WTC11 (cell line): ENCODE measurements around the gene MACC1. TPM values are rescaled to one million over a fixed set of nuclear protein-coding genes. Genes with fewer than 3 reads are reported as not detected.

Source experiments
- ATAC-seq: fragments of 200-7000 bp; cut with Tn5 transposase; 2 replicates; pipeline ENCODE4 v1.10.0; 2021; ENCODE audit warnings: mild to moderate bottlenecking, moderate library complexity
- CTCF ChIA-PET: fragments of 300-600 bp; sonication (Branson Sonifier 250); formaldehyde crosslinking; loops from one replicate; lab custom pipeline; 2021; ENCODE audit warnings: antibody characterized with exemption; lab: Charles Lee
- POLR2A ChIA-PET: fragments of 350-600 bp; sonication (Branson Sonifier 250); formaldehyde crosslinking; loops from one replicate; lab custom pipeline; 2021; ENCODE audit warnings: antibody characterized with exemption; lab: Charles Lee
- DNase-seq: peaks from one replicate; pipeline ENCODE4 v3.0.0; 2021; ENCODE audit warnings: low spot score
- H3K27ac Mint-ChIP-seq: 2 replicates; pipeline ENCODE4 v1.8.0; 2021; ENCODE audit warnings: mixed read lengths
- H3K27me3 Mint-ChIP-seq: 2 replicates; pipeline ENCODE4 v1.8.0; 2021; ENCODE audit warnings: low read depth, mild to moderate bottlenecking, moderate library complexity, mixed read lengths
- H3K36me3 Mint-ChIP-seq: 2 replicates; pipeline ENCODE4 v1.8.0; 2021; ENCODE audit warnings: mixed read lengths
- H3K4me1 Mint-ChIP-seq: 2 replicates; pipeline ENCODE4 v1.8.0; 2022; ENCODE audit warnings: mixed read lengths
- H3K4me3 Mint-ChIP-seq: 2 replicates; pipeline ENCODE4 v1.8.0; 2021; ENCODE audit warnings: mild to moderate bottlenecking, moderate library complexity, mixed read lengths
- H3K9me3 Mint-ChIP-seq: 2 replicates; pipeline ENCODE4 v1.8.0; 2021; ENCODE audit warnings: mixed read lengths
- CBFB ChIP-seq: sonication (generic); formaldehyde crosslinking; IDR thresholded peaks from 2 replicates; pipeline ENCODE4 v1.8.1; 2022; ENCODE audit warnings: mild to moderate bottlenecking, low read depth, missing genetic modification reagents
- CREB1 ChIP-seq: sonication (generic); formaldehyde crosslinking; IDR thresholded peaks from 2 replicates; pipeline ENCODE4 v1.8.0; 2023; ENCODE audit warnings: mild to moderate bottlenecking, missing genetic modification reagents
- MXD4 ChIP-seq: fragments of 250-450 bp; sonication (Bioruptor Pico); IDR thresholded peaks from 2 replicates; pipeline ENCODE4 v1.8.0; 2021; ENCODE audit warnings: mild to moderate bottlenecking, moderate library complexity, borderline replicate concordance
- RORB ChIP-seq: fragments of 250-450 bp; sonication (Bioruptor Pico); IDR thresholded peaks from 2 replicates; pipeline ENCODE4 v1.9.0; 2021; ENCODE audit warnings: mild to moderate bottlenecking
- SOX15 ChIP-seq: fragments of 250-450 bp; sonication (Bioruptor Pico); IDR thresholded peaks from 2 replicates; pipeline ENCODE4 v1.9.0; 2021; ENCODE audit warnings: mild to moderate bottlenecking
- TCF7 ChIP-seq: sonication (generic); formaldehyde crosslinking; IDR thresholded peaks from 2 replicates; pipeline ENCODE4 v1.8.0; 2022; ENCODE audit warnings: mild to moderate bottlenecking, low read depth, missing genetic modification reagents, moderate library complexity
- ZNF219 ChIP-seq: sonication (generic); formaldehyde crosslinking; IDR thresholded peaks from 2 replicates; pipeline ENCODE4 v1.8.0; 2023; ENCODE audit warnings: missing genetic modification reagents, mild to moderate bottlenecking, borderline replicate concordance
- ZNF281 ChIP-seq: sonication (generic); formaldehyde crosslinking; IDR thresholded peaks from 2 replicates; pipeline ENCODE4 v1.8.0; 2023; ENCODE audit warnings: mild to moderate bottlenecking, missing genetic modification reagents
- total RNA-seq: library from RNA; stranded (reverse); gene quantifications from 3 replicates; pipeline ENCODE4 v1.2.3, GENCODE V29; 2021
- TF ChIP-seq, protein P1 (sequence below): fragments of 250-450 bp; sonication (Bioruptor Pico); IDR thresholded peaks from 2 replicates; pipeline ENCODE4 v1.9.0; 2021; ENCODE audit warnings: mild to moderate bottlenecking, borderline replicate concordance
- TF ChIP-seq, protein P2 (sequence below): sonication (generic); formaldehyde crosslinking; conservative IDR thresholded peaks from 2 replicates; pipeline ENCODE4 v1.8.1; 2023; ENCODE audit warnings: mild to moderate bottlenecking, low read depth, missing genetic modification reagents, moderate library complexity
- TF ChIP-seq, protein P3 (sequence below): sonication (generic); formaldehyde crosslinking; IDR thresholded peaks from 2 replicates; pipeline ENCODE4 v1.8.0; 2022; ENCODE audit warnings: mild to moderate bottlenecking, missing genetic modification reagents
- TF ChIP-seq, protein P4 (sequence below): sonication (generic); formaldehyde crosslinking; IDR thresholded peaks from 2 replicates; pipeline ENCODE4 v1.8.1; 2022; ENCODE audit warnings: low read depth, mild to moderate bottlenecking, moderate library complexity, missing genetic modification reagents, borderline replicate concordance

MACC1 gene
- total RNA-seq, 1 experiment from 2014 or later = 14.6 TPM

DNA sequence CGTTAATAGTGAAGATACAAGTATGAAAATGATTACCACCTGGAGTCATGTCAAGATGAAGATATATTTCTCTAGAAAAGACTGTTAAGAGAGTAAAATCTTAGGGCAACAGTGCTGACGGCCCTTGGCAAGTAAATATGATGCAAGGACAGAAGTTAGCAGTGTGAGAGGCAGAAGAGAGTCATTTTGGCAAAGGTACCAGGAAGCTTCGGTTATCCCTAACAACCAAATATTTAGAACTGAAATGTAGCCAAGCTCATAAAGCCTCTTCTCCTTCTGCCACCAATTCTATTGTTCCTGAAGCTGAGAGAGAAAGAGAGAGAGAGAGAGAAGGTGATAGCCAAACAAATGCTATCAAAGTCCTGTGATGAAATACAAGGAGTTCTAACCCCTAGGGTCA lies 109.6 kb downstream of the MACC1 start (continued):
- TF ChIP-seq SOX15 (CRISPR knock-in tag) (no peak), RORB (no peak)
- TF ChIP-seq, protein P1, sequence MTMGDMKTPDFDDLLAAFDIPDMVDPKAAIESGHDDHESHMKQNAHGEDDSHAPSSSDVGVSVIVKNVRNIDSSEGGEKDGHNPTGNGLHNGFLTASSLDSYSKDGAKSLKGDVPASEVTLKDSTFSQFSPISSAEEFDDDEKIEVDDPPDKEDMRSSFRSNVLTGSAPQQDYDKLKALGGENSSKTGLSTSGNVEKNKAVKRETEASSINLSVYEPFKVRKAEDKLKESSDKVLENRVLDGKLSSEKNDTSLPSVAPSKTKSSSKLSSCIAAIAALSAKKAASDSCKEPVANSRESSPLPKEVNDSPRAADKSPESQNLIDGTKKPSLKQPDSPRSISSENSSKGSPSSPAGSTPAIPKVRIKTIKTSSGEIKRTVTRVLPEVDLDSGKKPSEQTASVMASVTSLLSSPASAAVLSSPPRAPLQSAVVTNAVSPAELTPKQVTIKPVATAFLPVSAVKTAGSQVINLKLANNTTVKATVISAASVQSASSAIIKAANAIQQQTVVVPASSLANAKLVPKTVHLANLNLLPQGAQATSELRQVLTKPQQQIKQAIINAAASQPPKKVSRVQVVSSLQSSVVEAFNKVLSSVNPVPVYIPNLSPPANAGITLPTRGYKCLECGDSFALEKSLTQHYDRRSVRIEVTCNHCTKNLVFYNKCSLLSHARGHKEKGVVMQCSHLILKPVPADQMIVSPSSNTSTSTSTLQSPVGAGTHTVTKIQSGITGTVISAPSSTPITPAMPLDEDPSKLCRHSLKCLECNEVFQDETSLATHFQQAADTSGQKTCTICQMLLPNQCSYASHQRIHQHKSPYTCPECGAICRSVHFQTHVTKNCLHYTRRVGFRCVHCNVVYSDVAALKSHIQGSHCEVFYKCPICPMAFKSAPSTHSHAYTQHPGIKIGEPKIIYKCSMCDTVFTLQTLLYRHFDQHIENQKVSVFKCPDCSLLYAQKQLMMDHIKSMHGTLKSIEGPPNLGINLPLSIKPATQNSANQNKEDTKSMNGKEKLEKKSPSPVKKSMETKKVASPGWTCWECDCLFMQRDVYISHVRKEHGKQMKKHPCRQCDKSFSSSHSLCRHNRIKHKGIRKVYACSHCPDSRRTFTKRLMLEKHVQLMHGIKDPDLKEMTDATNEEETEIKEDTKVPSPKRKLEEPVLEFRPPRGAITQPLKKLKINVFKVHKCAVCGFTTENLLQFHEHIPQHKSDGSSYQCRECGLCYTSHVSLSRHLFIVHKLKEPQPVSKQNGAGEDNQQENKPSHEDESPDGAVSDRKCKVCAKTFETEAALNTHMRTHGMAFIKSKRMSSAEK = no peak

DNA sequence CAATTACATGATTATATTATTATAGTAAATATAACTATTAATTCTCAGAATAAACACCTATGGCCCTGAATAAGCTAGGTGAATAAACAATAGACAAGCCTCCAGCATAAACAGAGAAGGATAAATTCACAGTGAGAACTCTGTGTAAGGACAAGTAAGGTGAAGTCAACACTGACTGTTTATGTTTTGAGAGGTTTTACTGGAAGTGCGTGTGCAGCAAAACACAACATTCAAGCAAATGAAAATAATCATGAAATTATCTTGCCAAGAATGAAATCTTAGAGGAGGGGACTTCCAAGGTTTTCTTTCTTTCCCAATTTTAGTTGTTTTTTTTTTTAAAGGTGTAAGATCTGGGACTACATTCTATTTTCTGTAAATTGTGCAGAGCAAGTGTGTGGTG lies 112.5 kb downstream of the MACC1 start:
- no peak for ATAC-seq
- Mint-ChIP-seq H3K27ac (peak overlapping the region; percentile 40), H3K27me3 (no peaks in the 10 kb centered on the region), H3K36me3 (peaks cover 48% of the 10 kb centered on the region), H3K9me3 (no peaks in the 10 kb centered on the region), H3K4me3 (no peak overlapping the region), H3K4me1 (peaks cover 71% of the 10 kb centered on the region)
- TF ChIP-seq, protein P2, sequence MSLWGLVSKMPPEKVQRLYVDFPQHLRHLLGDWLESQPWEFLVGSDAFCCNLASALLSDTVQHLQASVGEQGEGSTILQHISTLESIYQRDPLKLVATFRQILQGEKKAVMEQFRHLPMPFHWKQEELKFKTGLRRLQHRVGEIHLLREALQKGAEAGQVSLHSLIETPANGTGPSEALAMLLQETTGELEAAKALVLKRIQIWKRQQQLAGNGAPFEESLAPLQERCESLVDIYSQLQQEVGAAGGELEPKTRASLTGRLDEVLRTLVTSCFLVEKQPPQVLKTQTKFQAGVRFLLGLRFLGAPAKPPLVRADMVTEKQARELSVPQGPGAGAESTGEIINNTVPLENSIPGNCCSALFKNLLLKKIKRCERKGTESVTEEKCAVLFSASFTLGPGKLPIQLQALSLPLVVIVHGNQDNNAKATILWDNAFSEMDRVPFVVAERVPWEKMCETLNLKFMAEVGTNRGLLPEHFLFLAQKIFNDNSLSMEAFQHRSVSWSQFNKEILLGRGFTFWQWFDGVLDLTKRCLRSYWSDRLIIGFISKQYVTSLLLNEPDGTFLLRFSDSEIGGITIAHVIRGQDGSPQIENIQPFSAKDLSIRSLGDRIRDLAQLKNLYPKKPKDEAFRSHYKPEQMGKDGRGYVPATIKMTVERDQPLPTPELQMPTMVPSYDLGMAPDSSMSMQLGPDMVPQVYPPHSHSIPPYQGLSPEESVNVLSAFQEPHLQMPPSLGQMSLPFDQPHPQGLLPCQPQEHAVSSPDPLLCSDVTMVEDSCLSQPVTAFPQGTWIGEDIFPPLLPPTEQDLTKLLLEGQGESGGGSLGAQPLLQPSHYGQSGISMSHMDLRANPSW (CRISPR knock-in tag) = no peak
- no peak for DNase-seq
- ChIA-PET CTCF (no interaction called here), POLR2A (no interaction called here)

- DNase-seq = no peak
- ChIA-PET POLR2A (no interaction called here), CTCF (no interaction called here)
- peaks cover 48% of the 10 kb centered on the region for H3K36me3 Mint-ChIP-seq
- TF ChIP-seq ZNF219 (CRISPR knock-in tag) (no peak), CREB1 (CRISPR knock-in tag) (no peak), MXD4 (CRISPR knock-in tag) (no peak), CBFB (CRISPR knock-in tag) (no peak), TCF7 (CRISPR knock-in tag) (no peak), ZNF281 (CRISPR knock-in tag) (no peak)
- TF ChIP-seq, protein P3, sequence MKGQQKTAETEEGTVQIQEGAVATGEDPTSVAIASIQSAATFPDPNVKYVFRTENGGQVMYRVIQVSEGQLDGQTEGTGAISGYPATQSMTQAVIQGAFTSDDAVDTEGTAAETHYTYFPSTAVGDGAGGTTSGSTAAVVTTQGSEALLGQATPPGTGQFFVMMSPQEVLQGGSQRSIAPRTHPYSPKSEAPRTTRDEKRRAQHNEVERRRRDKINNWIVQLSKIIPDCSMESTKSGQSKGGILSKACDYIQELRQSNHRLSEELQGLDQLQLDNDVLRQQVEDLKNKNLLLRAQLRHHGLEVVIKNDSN (CRISPR knock-in tag) = no peak
- TF ChIP-seq, protein P4, sequence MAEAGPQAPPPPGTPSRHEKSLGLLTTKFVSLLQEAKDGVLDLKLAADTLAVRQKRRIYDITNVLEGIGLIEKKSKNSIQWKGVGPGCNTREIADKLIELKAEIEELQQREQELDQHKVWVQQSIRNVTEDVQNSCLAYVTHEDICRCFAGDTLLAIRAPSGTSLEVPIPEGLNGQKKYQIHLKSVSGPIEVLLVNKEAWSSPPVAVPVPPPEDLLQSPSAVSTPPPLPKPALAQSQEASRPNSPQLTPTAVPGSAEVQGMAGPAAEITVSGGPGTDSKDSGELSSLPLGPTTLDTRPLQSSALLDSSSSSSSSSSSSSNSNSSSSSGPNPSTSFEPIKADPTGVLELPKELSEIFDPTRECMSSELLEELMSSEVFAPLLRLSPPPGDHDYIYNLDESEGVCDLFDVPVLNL = no peak
- no peaks in the 10 kb centered on the region for H3K9me3 Mint-ChIP-seq
- peak overlapping the region; percentile 73 for H3K27ac Mint-ChIP-seq
- ATAC-seq = no peak; the same call in 1 of the 2 replicates
- peaks cover 69% of the 10 kb centered on the region for H3K4me1 Mint-ChIP-seq
- no peak overlapping the region for H3K4me3 Mint-ChIP-seq
- H3K27me3 Mint-ChIP-seq = no peaks in the 10 kb centered on the region
Observed at GRCh38 chr7:20102982-20103381, 114.2 kb downstream of the MACC1 start.
